K562 (cell line): ENCODE data around the gene CFD. TPM values are rescaled to one million over a fixed set of nuclear protein-coding genes. Genes with fewer than 3 reads are reported as not detected.

Source experiments
- CAMTA2 ChIP-seq: fragments of 250-450 bp; sonication (Bioruptor Pico); conservative IDR thresholded peaks from 2 replicates; pipeline ENCODE4 v1.5.1; 2022
- CEBPB ChIP-seq: fragments of 450-650 bp; IDR thresholded peaks from 2 replicates; pipeline ENCODE4 v1.6.1; 2016; ENCODE audit warnings: missing genetic modification characterization, missing compliant biosample characterization
- FOSL1 ChIP-seq: fragments of 200-800 bp; sonication (Bioruptor generic); conservative IDR thresholded peaks from 2 replicates; pipeline ENCODE4 v1.6.1; 2016; ENCODE audit warnings: missing genetic modification characterization, missing compliant biosample characterization
- HNRNPLL ChIP-seq: fragments of 200-400 bp; formaldehyde crosslinking; IDR thresholded peaks from 2 replicates; pipeline ENCODE4 v1.6.1; 2017; ENCODE audit warnings: low read length, low read depth, mild to moderate bottlenecking; ENCODE audit not compliant: poor library complexity, severe bottlenecking
- JUN ChIP-seq, 2 experiments: sonication (generic) in 1 of 2; formaldehyde crosslinking in 1 of 2; IDR thresholded peaks; 2 replicates each; pipeline versions ENCODE4 v1.6.1 to v1.8.0; 2012 to 2022; ENCODE audit warnings: borderline replicate concordance in 2 of 2, mild to moderate bottlenecking in 2 of 2, improper control_type of control experiment in 1 of 2, low read depth in 1 of 2, low read length in 1 of 2, missing genetic modification reagents in 1 of 2
- KAT8 ChIP-seq: fragments of 450-650 bp; IDR thresholded peaks from 2 replicates; pipeline ENCODE4 v1.6.1; 2016; ENCODE audit warnings: low read depth, mild to moderate bottlenecking
- KLF16 ChIP-seq: IDR thresholded peaks from 2 replicates; pipeline ENCODE4 v1.6.1; 2016; ENCODE audit warnings: antibody characterized with exemption
- MCM5 ChIP-seq: fragments of 450-650 bp; IDR thresholded peaks from 2 replicates; pipeline ENCODE4 v1.6.1; 2016; ENCODE audit warnings: low read depth
- MYC ChIP-seq, 2 experiments: fragments of 250-450 bp in 1 of 2; sonication (Bioruptor Pico) in 1 of 2; IDR thresholded peaks; 2 replicates each; pipeline versions ENCODE4 v1.5.1 to v1.6.1; 2012 to 2021; ENCODE audit warnings: low read depth in 2 of 2, borderline replicate concordance in 1 of 2, improper control_type of control experiment in 1 of 2, low read length in 1 of 2, mild to moderate bottlenecking in 1 of 2, moderate library complexity in 1 of 2
- NR0B1 ChIP-seq: fragments of 450-650 bp; IDR thresholded peaks from one replicate; pipeline ENCODE4 v1.6.1; 2018; ENCODE audit warnings: mild to moderate bottlenecking, moderate library complexity; ENCODE audit not compliant: partially characterized antibody
- RAD21 ChIP-seq, 2 experiments: fragments of 250-450 bp in 1 of 2; fragments of 450-650 bp in 1 of 2; sonication (Bioruptor Pico) in 1 of 2; formaldehyde crosslinking in 1 of 2; IDR thresholded peaks in 1 of 2; conservative IDR thresholded peaks in 1 of 2; 2 replicates each; pipeline versions ENCODE4 v1.4.0 to v1.8.0; 2020 to 2022; ENCODE audit warnings: mild to moderate bottlenecking in 2 of 2, moderate library complexity in 1 of 2
- SETDB1 ChIP-seq: IDR thresholded peaks from one replicate; pipeline ENCODE4 v1.6.1; 2012; ENCODE audit warnings: low read length, control low read depth, inconsistent platforms
- U2AF1 ChIP-seq: fragments of 200-400 bp; formaldehyde crosslinking; optimal IDR thresholded peaks from 2 replicates; pipeline ENCODE3; 2017; ENCODE audit warnings: mild to moderate bottlenecking, low read depth, low read length, moderate library complexity
- XRCC3 ChIP-seq: fragments of 450-650 bp; IDR thresholded peaks from 2 replicates; pipeline ENCODE4 v1.6.1; 2017; ENCODE audit warnings: mild to moderate bottlenecking, moderate library complexity
- YBX1 ChIP-seq: fragments of 450-650 bp; IDR thresholded peaks from 2 replicates; pipeline ENCODE4 v1.7.1; 2016; ENCODE audit warnings: mild to moderate bottlenecking
- ZBTB17 ChIP-seq: fragments of 450-650 bp; formaldehyde crosslinking; IDR thresholded peaks from 2 replicates; pipeline ENCODE4 v1.4.0; 2020; ENCODE audit warnings: mild to moderate bottlenecking
- ZKSCAN3 ChIP-seq: fragments of 250-450 bp; sonication (Bioruptor Pico); IDR thresholded peaks from 2 replicates; pipeline ENCODE4 v1.4.0; 2020
- ZNF584 ChIP-seq: fragments of 200-800 bp; sonication (Bioruptor generic); IDR thresholded peaks from 2 replicates; pipeline ENCODE4 v1.6.1; 2016; ENCODE audit warnings: low read depth, mild to moderate bottlenecking, missing genetic modification characterization, missing compliant biosample characterization
- ZZZ3 ChIP-seq: fragments of 450-650 bp; IDR thresholded peaks from 2 replicates; pipeline ENCODE4 v1.6.1; 2016; ENCODE audit warnings: antibody characterized with exemption, mild to moderate bottlenecking, moderate library complexity
- polyA plus RNA-seq, 8 experiments: library from polyadenylated mRNA; depleted of rRNA in 4 of 8; stranded (reverse) in 5 of 8; unstranded in 3 of 8; fragments of >200 nt; fragmentation: Nextera tagmentation in 2 of 8; fragmentation: Illumina TruSeq in 1 of 8; extraction: Ambion mirVana in 2 of 8; extraction: Trizol in 1 of 8; gene quantifications; 2 replicates each; pipeline versions ENCODE4 v1.2.1 to v1.2.3, GENCODE V29; 2011 to 2014; ENCODE audit warnings: inconsistent platforms in 1 of 8, missing spikeins in 1 of 8
- total RNA-seq, 7 experiments: library from RNA; depleted of rRNA in 6 of 7; stranded (reverse); fragments of >200 nt in 6 of 7; fragmentation: Illumina TruSeq in 2 of 7; extraction: Trizol in 2 of 7; gene quantifications; 2 replicates each; pipeline versions ENCODE4 v1.2.1 to v1.2.3, GENCODE V29; 2011 to 2021; ENCODE audit warnings: low replicate concordance in 1 of 7
- TF ChIP-seq, protein P1 (sequence below): fragments of 250-450 bp; sonication (Bioruptor Pico); IDR thresholded peaks from 2 replicates; pipeline ENCODE4 v1.9.0; 2021; ENCODE audit warnings: mild to moderate bottlenecking, inconsistent platforms
- TF ChIP-seq, protein P2 (sequence below): fragments of 250-450 bp; sonication (Bioruptor Pico); IDR thresholded peaks from 2 replicates; pipeline ENCODE4 v1.8.0; 2022; ENCODE audit warnings: inconsistent platforms, mild to moderate bottlenecking, moderate library complexity, borderline replicate concordance
- TF ChIP-seq, protein P3 (sequence below): fragments of 250-450 bp; sonication (Bioruptor Pico); IDR thresholded peaks from 2 replicates; pipeline ENCODE4 v1.8.0; 2021; ENCODE audit warnings: mild to moderate bottlenecking, moderate library complexity

CFD gene
- total and polyA plus RNA-seq, 9 of the 15 experiments (the other 6 are each of a cell fraction or from before 2014, with no cell fraction given) = 0.52 to 59.4 (median 7.6) TPM

DNA sequence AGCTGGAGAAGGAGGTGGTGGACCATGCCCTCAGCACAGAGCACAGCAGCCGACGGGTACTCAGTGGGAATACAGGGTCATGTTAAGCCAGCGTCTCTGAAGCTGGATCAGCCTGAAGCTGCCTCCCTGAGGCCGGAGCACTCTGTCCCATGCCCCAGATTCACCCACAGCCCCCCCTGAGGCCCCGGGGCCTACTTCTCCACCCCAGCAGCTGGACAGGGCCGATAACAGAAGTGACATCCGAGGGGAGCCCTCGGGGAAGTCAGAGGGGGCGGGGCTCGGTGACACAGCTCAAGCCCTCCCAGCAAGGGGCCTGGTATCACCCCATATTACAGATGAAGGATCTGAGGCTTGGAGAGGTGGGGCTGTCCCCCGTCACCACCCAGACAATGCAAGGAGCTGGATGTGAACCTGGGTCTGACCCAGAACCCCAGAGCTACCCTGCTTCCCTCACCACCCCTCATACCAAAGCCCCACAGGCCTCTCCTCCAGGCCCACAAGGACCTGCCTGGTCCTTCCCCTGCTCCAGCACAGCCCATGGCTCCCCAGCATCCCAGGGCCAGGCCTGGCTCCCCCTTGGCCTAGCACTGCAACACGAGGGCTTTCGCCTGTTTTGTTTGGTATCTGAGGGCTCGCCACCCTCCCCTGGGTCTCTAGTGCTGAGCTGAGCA lies 47.9 kb downstream of the CFD start (continued):
- TF ChIP-seq, protein P1, sequence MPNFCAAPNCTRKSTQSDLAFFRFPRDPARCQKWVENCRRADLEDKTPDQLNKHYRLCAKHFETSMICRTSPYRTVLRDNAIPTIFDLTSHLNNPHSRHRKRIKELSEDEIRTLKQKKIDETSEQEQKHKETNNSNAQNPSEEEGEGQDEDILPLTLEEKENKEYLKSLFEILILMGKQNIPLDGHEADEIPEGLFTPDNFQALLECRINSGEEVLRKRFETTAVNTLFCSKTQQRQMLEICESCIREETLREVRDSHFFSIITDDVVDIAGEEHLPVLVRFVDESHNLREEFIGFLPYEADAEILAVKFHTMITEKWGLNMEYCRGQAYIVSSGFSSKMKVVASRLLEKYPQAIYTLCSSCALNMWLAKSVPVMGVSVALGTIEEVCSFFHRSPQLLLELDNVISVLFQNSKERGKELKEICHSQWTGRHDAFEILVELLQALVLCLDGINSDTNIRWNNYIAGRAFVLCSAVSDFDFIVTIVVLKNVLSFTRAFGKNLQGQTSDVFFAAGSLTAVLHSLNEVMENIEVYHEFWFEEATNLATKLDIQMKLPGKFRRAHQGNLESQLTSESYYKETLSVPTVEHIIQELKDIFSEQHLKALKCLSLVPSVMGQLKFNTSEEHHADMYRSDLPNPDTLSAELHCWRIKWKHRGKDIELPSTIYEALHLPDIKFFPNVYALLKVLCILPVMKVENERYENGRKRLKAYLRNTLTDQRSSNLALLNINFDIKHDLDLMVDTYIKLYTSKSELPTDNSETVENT (CRISPR knock-in tag) = no peak
- peak; percentile 70 for TF ChIP-seq FOSL1 (tag)
- TF ChIP-seq MYC (IDR thresholded peaks at IDR 0.05; ENCODE audit: low read depth, low read length) = peak; percentile 67; the same call in 1 of the 2 replicates
- TF ChIP-seq MYC (CRISPR knock-in tag; IDR thresholded peaks at IDR 0.05; ENCODE audit: borderline replicate concordance, low read depth) = no peak
- TF ChIP-seq CEBPB (tag) = no peak
- TF ChIP-seq, protein P2, sequence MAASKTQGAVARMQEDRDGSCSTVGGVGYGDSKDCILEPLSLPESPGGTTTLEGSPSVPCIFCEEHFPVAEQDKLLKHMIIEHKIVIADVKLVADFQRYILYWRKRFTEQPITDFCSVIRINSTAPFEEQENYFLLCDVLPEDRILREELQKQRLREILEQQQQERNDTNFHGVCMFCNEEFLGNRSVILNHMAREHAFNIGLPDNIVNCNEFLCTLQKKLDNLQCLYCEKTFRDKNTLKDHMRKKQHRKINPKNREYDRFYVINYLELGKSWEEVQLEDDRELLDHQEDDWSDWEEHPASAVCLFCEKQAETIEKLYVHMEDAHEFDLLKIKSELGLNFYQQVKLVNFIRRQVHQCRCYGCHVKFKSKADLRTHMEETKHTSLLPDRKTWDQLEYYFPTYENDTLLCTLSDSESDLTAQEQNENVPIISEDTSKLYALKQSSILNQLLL = no peak
- no peak for TF ChIP-seq MCM5
- no peak for TF ChIP-seq CAMTA2
- no peak for TF ChIP-seq ZZZ3
- no peak for TF ChIP-seq XRCC3
- TF ChIP-seq ZNF584 (CRISPR knock-in tag) = peak; percentile 61; the same call in 1 of the 2 replicates
- TF ChIP-seq YBX1 = no peak
- TF ChIP-seq ZKSCAN3 (CRISPR knock-in tag) = no peak
- TF ChIP-seq, protein P3, sequence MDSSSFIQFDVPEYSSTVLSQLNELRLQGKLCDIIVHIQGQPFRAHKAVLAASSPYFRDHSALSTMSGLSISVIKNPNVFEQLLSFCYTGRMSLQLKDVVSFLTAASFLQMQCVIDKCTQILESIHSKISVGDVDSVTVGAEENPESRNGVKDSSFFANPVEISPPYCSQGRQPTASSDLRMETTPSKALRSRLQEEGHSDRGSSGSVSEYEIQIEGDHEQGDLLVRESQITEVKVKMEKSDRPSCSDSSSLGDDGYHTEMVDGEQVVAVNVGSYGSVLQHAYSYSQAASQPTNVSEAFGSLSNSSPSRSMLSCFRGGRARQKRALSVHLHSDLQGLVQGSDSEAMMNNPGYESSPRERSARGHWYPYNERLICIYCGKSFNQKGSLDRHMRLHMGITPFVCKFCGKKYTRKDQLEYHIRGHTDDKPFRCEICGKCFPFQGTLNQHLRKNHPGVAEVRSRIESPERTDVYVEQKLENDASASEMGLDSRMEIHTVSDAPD (CRISPR knock-in tag) = no peak
- TF ChIP-seq NR0B1 = no peak
- TF ChIP-seq JUN (IDR thresholded peaks at IDR 0.05; ENCODE audit: borderline replicate concordance, low read depth, low read length) = peak; percentile 56; the same call in 1 of the 2 replicates
- TF ChIP-seq JUN (CRISPR knock-in tag; IDR thresholded peaks at IDR 0.05; ENCODE audit: borderline replicate concordance) = 0 out of 2 replicates have a peak, but pooled peaks have one; percentile 15
- peak; percentile 25 to 38; a peak in 3 of 4 replicates for TF ChIP-seq RAD21 (CRISPR knock-in tag; conservative IDR thresholded peaks at IDR 0.05 in 1 of 2, IDR thresholded peaks at IDR 0.05 in 1 of 2)
- no peak for TF ChIP-seq HNRNPLL
- TF ChIP-seq U2AF1 = no peak
- TF ChIP-seq KAT8 = no peak
- peak; percentile 90 for TF ChIP-seq KLF16
- TF ChIP-seq SETDB1 = no peak
- TF ChIP-seq ZBTB17 (CRISPR knock-in tag) = no peak
